ACHN (cell line): Measurements from ENCODE around the gene NFIA.
"Not testable (repeated sequence)": the region's sequence is repeated elsewhere in the genome, so short reads cannot be mapped to it uniquely, and the experiment has no call there.

Source experiments
- DNase-seq: peaks from one replicate; pipeline ENCODE4 v3.0.0-alpha.2; 2015
- in situ Hi-C: cut with HindIII; loops from 2 replicates; pipeline ENCODE4 v1.10.0; 2017; ENCODE audit warnings: low sequenced_read_pairs, low pct_ligation_motif_present, low pct_unique_long_range_greater_than_20kb

NFIA gene

DNA sequence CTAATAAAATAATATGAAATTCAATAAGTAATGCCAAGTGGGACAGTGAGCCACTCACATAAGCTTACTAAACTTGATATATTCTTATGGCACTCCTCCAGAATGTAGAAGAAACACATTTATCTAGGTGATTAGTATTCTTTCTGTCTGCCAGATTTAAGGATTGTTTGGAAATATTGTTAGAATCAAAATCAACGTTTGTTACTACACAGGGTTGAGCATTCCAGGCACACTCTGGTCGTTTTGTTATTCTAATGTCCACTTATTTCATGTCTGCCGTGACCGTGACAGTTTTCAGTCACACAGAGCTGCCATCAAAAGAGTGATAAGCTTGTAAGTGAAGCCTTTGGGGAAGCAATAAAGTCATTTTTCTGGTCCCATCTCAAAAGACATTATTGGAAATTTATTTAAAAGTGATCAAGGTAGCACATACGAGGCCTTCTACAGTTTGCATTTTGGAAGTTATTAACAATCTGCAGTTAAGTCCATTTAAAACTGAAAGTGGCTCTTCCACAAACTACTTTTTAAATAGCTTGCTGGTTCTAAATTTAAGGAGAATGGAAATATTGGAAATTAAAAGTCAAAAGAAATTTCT is 38.0 kb downstream of the NFIA start:
- DNase-seq: no peak
- in situ Hi-C loops: no loop called here

DNA sequence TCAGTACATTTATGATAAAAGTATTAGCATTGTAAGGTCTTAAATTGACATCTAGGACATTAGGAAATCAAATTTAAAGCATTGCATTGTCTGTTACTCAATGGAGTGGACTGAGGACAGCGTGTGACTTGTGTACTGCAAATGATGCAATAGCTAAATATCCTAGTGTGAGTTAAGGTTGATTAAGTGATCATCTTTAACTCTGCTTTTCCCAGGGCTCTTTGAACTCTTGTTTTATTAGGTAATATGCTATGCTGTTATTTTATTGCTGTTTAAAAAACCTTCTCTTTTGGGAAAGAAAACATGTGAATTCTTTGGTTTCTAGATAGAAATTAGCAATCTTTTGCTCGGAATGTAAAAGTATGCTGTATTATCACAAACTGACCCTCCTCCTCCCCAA is 38.6 kb downstream of the NFIA start:
- no peak for DNase-seq
- in situ Hi-C loops: no loop called here

GRCh38 chr1:61121631-61122030 is 39.3 kb downstream of the NFIA start:
- DNase-seq: no peak
- in situ Hi-C loops: no loop called here

DNA sequence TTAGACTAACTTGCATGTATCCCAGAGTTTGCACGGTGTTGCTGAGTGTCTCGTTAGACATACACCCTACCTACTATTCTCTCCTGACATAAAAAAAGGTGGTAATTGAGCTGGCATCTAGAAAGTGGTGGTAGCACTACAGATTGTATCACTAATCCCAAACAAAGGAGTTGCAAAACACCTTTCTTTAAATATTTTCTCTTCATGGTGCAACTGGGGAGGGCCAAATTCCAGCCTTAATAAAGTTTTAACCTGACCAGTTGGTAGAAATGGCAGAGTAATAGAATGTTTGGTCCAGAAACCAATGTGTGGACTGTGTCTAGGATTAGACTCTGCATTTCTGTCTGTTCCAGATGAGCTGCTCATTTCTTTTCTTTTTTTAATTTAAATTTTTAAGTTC is 40.0 kb downstream of the NFIA start:
- DNase-seq: no peak
- in situ Hi-C loops: no loop called here

DNA sequence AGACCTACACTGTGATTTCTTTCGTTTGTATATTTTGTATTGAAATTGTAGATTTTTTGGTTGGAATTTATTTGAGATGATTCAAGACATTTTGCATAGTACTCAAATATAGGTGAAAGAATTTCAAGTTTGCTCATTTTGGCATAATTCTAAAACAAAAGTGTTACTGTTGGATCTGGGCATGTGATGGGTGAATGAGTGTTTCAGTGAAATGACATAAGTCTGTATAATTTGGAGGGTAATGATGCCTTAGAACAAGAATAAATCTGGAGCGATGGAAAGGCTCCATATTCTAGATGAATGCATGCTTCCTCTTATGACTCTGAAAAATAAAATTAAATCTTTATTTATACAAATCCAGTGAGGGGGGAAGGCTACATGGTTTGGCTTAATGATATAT is 41.0 kb downstream of the NFIA start:
- in situ Hi-C loops: no loop called here
- DNase-seq: no peak

- DNase-seq: no peak
- in situ Hi-C loops: no loop called here
These were observed 41.7 kb downstream of the NFIA start for GRCh38 chr1:61124078-61124477.

GRCh38 chr1:61124696-61125095 is 42.3 kb downstream of the NFIA start:
- no peak for DNase-seq
- in situ Hi-C loops: no loop called here

- in situ Hi-C loops: no loop called here
- no peak for DNase-seq
These were observed 42.9 kb downstream of the NFIA start for GRCh38 chr1:61125263-61125662.

DNA sequence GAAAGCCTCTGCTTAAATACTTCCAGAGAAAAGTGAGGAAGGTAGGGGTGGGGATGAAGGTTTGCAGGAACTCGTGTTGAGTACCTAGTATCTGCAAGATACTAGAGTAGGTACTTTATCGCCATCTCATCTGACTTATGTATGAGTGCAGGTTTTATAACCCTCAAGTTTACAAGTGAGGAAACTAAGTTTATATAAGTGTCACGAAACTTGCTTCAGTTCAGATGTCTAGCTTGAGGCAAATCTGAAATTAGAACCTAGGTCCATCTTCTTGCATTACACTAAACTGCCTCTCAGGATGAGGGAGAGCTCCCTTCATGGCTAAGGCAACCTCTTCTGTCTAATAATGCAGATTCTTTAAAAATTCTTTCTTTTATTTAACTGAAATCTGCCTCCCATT is 43.5 kb downstream of the NFIA start:
- no peak for DNase-seq
- in situ Hi-C loops: no loop called here

DNA sequence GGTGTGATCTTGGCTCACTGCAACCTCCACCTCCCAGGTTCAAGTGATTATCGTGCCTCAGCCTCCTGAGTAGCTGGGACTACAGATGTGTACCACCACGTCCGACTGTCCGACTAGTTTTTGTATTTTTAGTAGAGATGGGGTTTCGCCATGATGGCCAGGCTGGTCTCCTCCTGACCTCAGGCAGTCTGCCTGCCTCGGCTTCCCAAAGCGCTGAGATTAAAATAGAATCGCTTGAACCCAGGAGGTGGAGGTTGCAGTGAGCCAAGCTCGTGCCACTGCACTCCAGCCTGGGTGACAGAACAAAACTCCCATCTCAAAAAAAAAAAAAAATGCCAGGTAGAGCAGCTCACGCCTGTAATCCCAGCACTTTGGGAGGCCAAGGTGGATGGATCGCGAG is 44.5 kb downstream of the NFIA start:
- in situ Hi-C loops, DNase-seq: not testable (repeated sequence)

GRCh38 chr1:61130338-61131000 is 48.1 kb downstream of the NFIA start:
- in situ Hi-C loops: no loop called here

GRCh38 chr1:61131248-61131647 is 48.9 kb downstream of the NFIA start:
- in situ Hi-C loops: no loop called here

More at GRCh38 chr1:61130338-61131000, 48.1 kb downstream of the NFIA start:
- no peak for DNase-seq

GRCh38 chr1:61131716-61132115 is 49.4 kb downstream of the NFIA start:
- in situ Hi-C loops: no loop called here
- no peak for DNase-seq

More at GRCh38 chr1:61131248-61131647, 48.9 kb downstream of the NFIA start:
- DNase-seq: no peak

DNA sequence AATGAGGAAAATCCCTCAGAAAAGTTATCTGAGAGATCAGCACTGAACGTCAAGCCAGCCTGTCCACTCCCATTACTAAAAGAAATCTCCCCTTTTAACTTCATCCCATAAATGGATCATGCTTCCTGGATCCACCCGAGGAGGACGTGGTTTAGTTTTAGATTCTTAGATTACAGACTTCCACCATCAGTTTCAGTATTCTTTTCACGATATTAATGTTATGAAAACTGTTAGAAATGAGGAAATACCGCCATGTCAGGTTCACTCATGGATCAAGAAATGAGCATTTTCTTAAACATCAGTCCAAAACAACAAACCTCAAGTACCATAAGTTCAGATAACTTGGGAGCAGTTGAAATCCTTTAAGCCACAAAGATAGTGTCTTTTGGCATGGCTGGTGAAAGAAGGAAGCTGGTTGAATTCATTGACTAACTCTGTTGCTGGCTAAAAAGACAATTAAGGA is 49.8 kb downstream of the NFIA start:
- in situ Hi-C loops: no loop called here
- DNase-seq: no peak

- in situ Hi-C loops: no loop called here
- no peak for DNase-seq
These were observed 50.4 kb downstream of the NFIA start for GRCh38 chr1:61132645-61133334.

DNA sequence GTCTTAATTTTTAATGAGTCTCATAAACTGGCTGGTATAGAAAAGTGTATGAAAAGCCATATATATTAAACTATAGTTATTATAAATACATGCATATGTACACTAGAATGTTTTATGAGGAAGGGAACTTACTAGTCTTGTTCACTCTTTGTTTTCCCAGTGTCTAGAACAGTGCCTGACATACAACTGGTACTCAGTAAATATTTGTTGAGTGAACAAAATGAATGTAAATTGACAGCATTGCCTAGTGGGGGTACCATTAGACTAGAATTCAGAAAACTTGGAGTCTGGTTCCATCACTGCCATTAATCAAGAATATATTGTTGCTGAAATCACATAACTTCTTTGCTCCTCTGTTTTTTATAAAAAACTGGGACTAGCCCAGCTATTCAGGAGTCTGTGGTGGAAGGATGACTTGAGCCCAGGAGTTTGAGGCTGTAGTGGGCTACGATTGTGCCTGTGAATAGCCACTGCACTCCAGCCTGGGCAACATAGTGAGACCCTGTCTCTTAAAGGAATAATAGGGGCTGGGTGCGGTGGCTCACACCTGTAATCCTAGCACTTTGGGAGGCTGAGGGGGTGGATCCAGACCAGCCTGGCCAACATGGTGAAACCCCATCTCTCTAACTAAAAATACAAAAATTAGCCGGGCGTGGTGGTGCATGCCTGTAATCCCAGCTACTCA is 51.1 kb downstream of the NFIA start:
- DNase-seq: no peak
- in situ Hi-C loops: no loop called here

- in situ Hi-C loops: no loop called here
- DNase-seq: no peak
These were observed 52.9 kb downstream of the NFIA start for GRCh38 chr1:61135291-61135690.

DNA sequence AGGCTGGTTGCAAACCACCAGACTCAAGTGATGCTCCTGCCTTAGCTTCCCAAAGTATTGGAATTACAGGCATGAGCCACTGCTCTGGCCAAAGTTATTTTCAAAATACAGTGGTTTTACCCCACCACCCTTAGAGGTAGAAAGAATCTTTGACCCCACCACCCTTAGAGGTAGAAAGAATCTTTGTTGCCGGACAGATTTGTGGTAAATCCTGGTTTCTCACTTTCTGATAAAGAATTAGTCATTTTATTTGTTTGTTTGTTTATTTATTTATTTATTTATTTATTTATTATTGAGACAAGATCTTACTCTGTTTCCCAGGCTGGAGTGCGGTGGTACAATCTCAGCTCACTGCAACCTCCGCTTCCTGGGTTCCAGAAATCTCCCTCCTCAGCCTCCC is 55.9 kb downstream of the NFIA start:
- DNase-seq: no peak
- in situ Hi-C loops: no loop called here
